Heart left ventricle (tissue), 13 donors: Measurements from ENCODE around the gene ALCAM.

ENCODE experiments used
- CTCF ChIP-seq, 12 donors: fragments of 200-600 bp; sonication (generic) in 4 of 12; IDR thresholded peaks; one replicate each; pipeline versions ENCODE4 v1.5.0 to v1.8.0; 2018 to 2022; ENCODE audit warnings: antibody characterized with exemption in 12 of 12, mild to moderate bottlenecking in 5 of 12
- POLR2A ChIP-seq, 2 donors: fragments of 450-650 bp; IDR thresholded peaks; one replicate each; pipeline ENCODE4 v1.6.1; 2017; ENCODE audit warnings: antibody characterized with exemption in 2 of 2, mild to moderate bottlenecking in 2 of 2, moderate library complexity in 2 of 2
- donor health status: ischemic (EF 13 %, LVEDD 7.1; RV severe dilation, severe dysfunction).
- donor health status: DM: no; HTN: yes; CAD: no.
- donor health status: DM: no; HTN: no; CAD: no.
- donor health status: ischemic (EF 25% LVEDD 6.9; RV normal size, moderate dysfunction).
- donor health status: ischemic (EF 25% LVEDD 5.7; RV mildly dilated, moderate dysfunction).
- donor health status: ischemic (EF 35%, LVEDD 5.7; RV mildly dilated, moderate dysfunction).
- donor health status: nonischemic (EF 11% LVEDD 7.7; RV severe dilation, severe dysfunction).
- donor health status: DM: yes; HTN: yes; CAD: no.
- donor health status: PGD.
- donor health status: ischemic (EF 29% LVEDD 5.4; RV normal size, mild dysfunction).
- donor health status: nonischemic (EF 23%, LVEDD 6.1; RV moderate dilation, normal function).

- TF ChIP-seq CTCF (IDR thresholded peaks at IDR 0.05) (no peak), POLR2A (IDR thresholded peaks at IDR 0.05) (no peak)
Observed at GRCh38 chr3:105458518-105459215, 92.0 kb downstream of the ALCAM start.
